Duodenal mucosa (tissue), 2 donors: ENCODE results near the gene COMMD2.

Source experiments
- H3K27ac ChIP-seq: one replicate; pipeline ENCODE4 v1.7.0; 2013; ENCODE audit warnings: low read depth, low read length
- H3K27me3 ChIP-seq, 2 donors: one replicate each; pipeline ENCODE4 v1.7.0; 2013; ENCODE audit warnings: low read length in 2 of 2, control low read depth in 1 of 2; ENCODE audit not compliant: insufficient read depth in 2 of 2, control insufficient read depth in 1 of 2
- H3K36me3 ChIP-seq, 2 donors: one replicate each; pipeline ENCODE4 v1.7.0; 2013; ENCODE audit warnings: low read length in 2 of 2, control low read depth in 1 of 2; ENCODE audit not compliant: insufficient read depth in 2 of 2, control insufficient read depth in 1 of 2
- H3K4me1 ChIP-seq, 2 donors: one replicate each; pipeline ENCODE4 v1.7.0; 2013; ENCODE audit warnings: low read length in 2 of 2, control low read depth in 1 of 2; ENCODE audit not compliant: insufficient read depth in 2 of 2, control insufficient read depth in 1 of 2
- H3K4me3 ChIP-seq, 2 donors: one replicate each; pipeline ENCODE4 v1.7.0; 2013; ENCODE audit warnings: low read length in 2 of 2, low read depth in 1 of 2
- H3K9ac ChIP-seq, 2 donors: one replicate each; pipeline ENCODE4 v1.7.0; 2013; ENCODE audit warnings: low read length in 2 of 2, low read depth in 1 of 2
- H3K9me3 ChIP-seq, 2 donors: one replicate each; pipeline ENCODE4 v1.7.0; 2013; ENCODE audit warnings: low read length in 2 of 2, control low read depth in 1 of 2; ENCODE audit not compliant: control insufficient read depth in 1 of 2

The COMMD2 gene

GRCh38 chr3:149736175-149736952 lies 15.9 kb downstream of the COMMD2 start:
- no peak overlapping the region for H3K9ac ChIP-seq

GRCh38 chr3:149732234-149732633 lies 20.1 kb downstream of the COMMD2 start:
- no peaks in the 10 kb centered on the region for H3K27me3 ChIP-seq
- H3K36me3 ChIP-seq: no peaks in the 10 kb centered on the region
- H3K4me1 ChIP-seq: no peaks in the 10 kb centered on the region
- H3K4me3 ChIP-seq: no peak overlapping the region
- no peak overlapping the region for H3K27ac ChIP-seq
- no peaks in the 10 kb centered on the region for H3K9me3 ChIP-seq
- H3K9ac ChIP-seq: no peak overlapping the region

More at GRCh38 chr3:149736175-149736952, 15.9 kb downstream of the COMMD2 start:
- H3K4me3 ChIP-seq: no peak overlapping the region
- peaks cover 11 to 15% of the 10 kb centered on the region in 2 donors for H3K36me3 ChIP-seq
- no peak overlapping the region for H3K27ac ChIP-seq
- no peaks in the 10 kb centered on the region for H3K4me1 ChIP-seq
- no peaks in the 10 kb centered on the region for H3K27me3 ChIP-seq
- H3K9me3 ChIP-seq: no peaks in the 10 kb centered on the region

GRCh38 chr3:149727656-149728055 lies 24.6 kb downstream of the COMMD2 start:
- H3K4me3 ChIP-seq: no peak overlapping the region
- no peaks in the 10 kb centered on the region for H3K4me1 ChIP-seq

GRCh38 chr3:149726716-149727407 lies 25.4 kb downstream of the COMMD2 start:
- Histone ChIP-seq H3K9ac (no peak overlapping the region), H3K4me1 (no peaks in the 10 kb centered on the region), H3K27ac (no peak overlapping the region), H3K36me3 (no peaks in the 10 kb centered on the region), H3K4me3 (no peak overlapping the region), H3K9me3 (no peaks in the 10 kb centered on the region), H3K27me3 (no peaks in the 10 kb centered on the region)

More at GRCh38 chr3:149727656-149728055, 24.6 kb downstream of the COMMD2 start:
- Histone ChIP-seq H3K36me3 (no peaks in the 10 kb centered on the region), H3K9ac (no peak overlapping the region), H3K27ac (no peak overlapping the region), H3K9me3 (no peaks in the 10 kb centered on the region), H3K27me3 (no peaks in the 10 kb centered on the region)

- Histone ChIP-seq H3K9ac (no peak overlapping the region), H3K9me3 (peaks cover 0 to 8% of the 10 kb centered on the region in 2 donors), H3K4me3 (no peak overlapping the region), H3K27me3 (no peaks in the 10 kb centered on the region), H3K27ac (no peak overlapping the region), H3K4me1 (no peaks in the 10 kb centered on the region), H3K36me3 (no peaks in the 10 kb centered on the region)
Observed at GRCh38 chr3:149723781-149724180, 28.5 kb downstream of the COMMD2 start.

- Histone ChIP-seq H3K4me3 (no peak overlapping the region), H3K9me3 (peaks cover 0 to 8% of the 10 kb centered on the region in 2 donors), H3K27me3 (no peaks in the 10 kb centered on the region), H3K9ac (no peak overlapping the region), H3K4me1 (peaks cover 0 to 4% of the 10 kb centered on the region in 2 donors), H3K27ac (no peak overlapping the region), H3K36me3 (no peaks in the 10 kb centered on the region)
Observed at GRCh38 chr3:149720918-149721317, 31.4 kb downstream of the COMMD2 start.

GRCh38 chr3:149717391-149718056 lies 34.8 kb downstream of the COMMD2 start:
- no peak overlapping the region for H3K27ac ChIP-seq
- H3K27me3 ChIP-seq: no peaks in the 10 kb centered on the region
- peak overlapping the region; percentile 30 to 52 for H3K9ac ChIP-seq
- H3K4me1 ChIP-seq: peaks cover 0 to 4% of the 10 kb centered on the region in 2 donors
- no peaks in the 10 kb centered on the region for H3K36me3 ChIP-seq
- peak overlapping the region; percentile 63 to 64 for H3K4me3 ChIP-seq
- H3K9me3 ChIP-seq: peaks cover 0 to 8% of the 10 kb centered on the region in 2 donors

- Histone ChIP-seq H3K9me3 (peaks cover 0 to 8% of the 10 kb centered on the region in 2 donors), H3K36me3 (no peaks in the 10 kb centered on the region), H3K4me3 (peak overlapping the region; percentile 63 to 64), H3K4me1 (peaks cover 0 to 4% of the 10 kb centered on the region in 2 donors), H3K27ac (no peak overlapping the region), H3K27me3 (no peaks in the 10 kb centered on the region), H3K9ac (peak overlapping the region; percentile 30 to 52)
Observed at GRCh38 chr3:149716984-149717383, 35.3 kb downstream of the COMMD2 start.

GRCh38 chr3:149715247-149715646 lies 37.0 kb downstream of the COMMD2 start:
- Histone ChIP-seq H3K27ac (no peak overlapping the region), H3K4me1 (peaks cover 0 to 4% of the 10 kb centered on the region in 2 donors), H3K36me3 (no peaks in the 10 kb centered on the region), H3K27me3 (no peaks in the 10 kb centered on the region), H3K9ac (no peak overlapping the region), H3K9me3 (no peaks in the 10 kb centered on the region), H3K4me3 (no peak overlapping the region)
